Erythroblast (primary cell): ENCODE measurements around the gene EFNB2.
A peak's percentile ranks its signal among the peaks of the same experiment; 100 is the strongest.

Source experiments
- DNase-seq, 2 experiments: peaks; one replicate each; lab custom pipeline; 2025; lab: John Stamatoyannopoulos, UW
- GATA1 ChIP-seq: IDR thresholded peaks from 2 replicates; pipeline ENCODE4 v1.6.1; 2011; ENCODE audit warnings: low read depth, mild to moderate bottlenecking, control low read depth, low read length, moderate library complexity
- POLR2A ChIP-seq: IDR thresholded peaks from 2 replicates; pipeline ENCODE4 v1.6.1; 2011; ENCODE audit warnings: mild to moderate bottlenecking, low read length

Gene EFNB2

GRCh38 chr13:106534639-106535551 is 567 bp downstream of the EFNB2 start:
- peak; percentile 35 to 42 for DNase-seq
- no peak for TF ChIP-seq GATA1
- TF ChIP-seq POLR2A: no peak

- TF ChIP-seq POLR2A: no peak
- no peak for TF ChIP-seq GATA1
- peak; percentile 16 to 20 for DNase-seq
Measured at GRCh38 chr13:106533943-106534638, 1.4 kb downstream of the EFNB2 start.

GRCh38 chr13:106533101-106533942 is 2.1 kb downstream of the EFNB2 start:
- peak; percentile 49 to 55 for DNase-seq
- no peak for TF ChIP-seq GATA1
- TF ChIP-seq POLR2A: no peak

DNA sequence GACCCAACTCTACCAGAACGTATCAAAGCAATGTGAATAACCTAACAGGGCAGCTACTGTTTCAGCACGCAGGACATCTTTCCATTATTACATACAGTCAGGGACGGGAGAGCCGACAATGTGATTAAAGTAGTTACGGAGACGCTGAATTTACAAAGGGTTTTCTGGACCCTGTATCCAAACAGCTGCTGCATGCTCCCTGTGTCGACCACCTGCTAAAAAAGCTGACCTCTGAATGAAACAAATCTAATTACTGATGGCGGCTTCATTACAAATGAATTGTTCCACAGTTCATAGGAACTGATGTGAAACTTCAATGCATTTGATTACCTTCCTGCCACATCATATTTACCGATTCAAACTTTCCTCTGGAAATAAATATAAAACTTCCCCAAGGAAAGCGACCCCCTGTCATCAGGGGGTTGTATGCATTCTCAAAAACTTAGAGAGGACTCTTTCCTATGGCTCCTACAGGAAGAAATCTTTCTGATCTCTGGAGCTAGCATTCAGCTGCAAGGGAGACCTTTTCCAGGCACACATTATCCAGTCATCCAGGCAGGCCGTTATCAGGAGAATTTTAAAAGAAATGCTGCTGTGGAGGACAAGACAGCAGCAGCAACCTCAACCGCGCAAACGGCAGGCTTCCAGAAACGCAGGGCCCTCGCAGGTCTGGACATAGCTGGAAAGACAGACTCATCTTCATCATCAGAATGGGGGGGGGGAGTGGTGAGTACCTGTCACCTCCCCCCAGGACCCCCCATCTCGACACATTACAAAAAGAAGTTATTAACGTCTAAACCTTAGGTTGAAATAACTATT is 3.1 kb downstream of the EFNB2 start:
- TF ChIP-seq POLR2A (no peak), GATA1 (no peak)
- DNase-seq: no peak

DNA sequence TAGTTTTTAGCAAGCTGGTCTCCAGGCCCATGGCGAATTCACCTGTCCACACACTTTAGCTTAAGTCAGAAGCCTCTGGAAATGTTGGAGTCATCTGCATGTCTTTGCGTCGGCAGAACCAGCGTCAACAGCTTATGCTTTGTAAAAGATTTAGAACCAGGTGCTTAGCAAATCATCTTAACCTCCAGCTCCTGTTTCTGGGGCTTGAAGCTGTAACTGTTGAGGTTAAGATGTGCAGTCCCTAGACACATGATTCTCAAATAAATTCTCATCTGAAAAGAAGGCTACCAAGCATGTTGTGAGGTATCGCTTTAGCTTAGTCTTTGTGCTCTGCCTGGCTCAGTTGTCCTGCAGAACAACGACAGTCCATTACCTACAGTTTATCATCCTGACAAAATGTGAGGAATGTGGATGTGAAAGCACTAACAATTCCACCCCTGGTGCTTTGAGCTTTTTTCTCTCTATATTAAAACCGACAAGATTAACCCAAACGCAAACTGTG is 4.4 kb downstream of the EFNB2 start:
- TF ChIP-seq GATA1: no peak
- no peak for TF ChIP-seq POLR2A

DNA sequence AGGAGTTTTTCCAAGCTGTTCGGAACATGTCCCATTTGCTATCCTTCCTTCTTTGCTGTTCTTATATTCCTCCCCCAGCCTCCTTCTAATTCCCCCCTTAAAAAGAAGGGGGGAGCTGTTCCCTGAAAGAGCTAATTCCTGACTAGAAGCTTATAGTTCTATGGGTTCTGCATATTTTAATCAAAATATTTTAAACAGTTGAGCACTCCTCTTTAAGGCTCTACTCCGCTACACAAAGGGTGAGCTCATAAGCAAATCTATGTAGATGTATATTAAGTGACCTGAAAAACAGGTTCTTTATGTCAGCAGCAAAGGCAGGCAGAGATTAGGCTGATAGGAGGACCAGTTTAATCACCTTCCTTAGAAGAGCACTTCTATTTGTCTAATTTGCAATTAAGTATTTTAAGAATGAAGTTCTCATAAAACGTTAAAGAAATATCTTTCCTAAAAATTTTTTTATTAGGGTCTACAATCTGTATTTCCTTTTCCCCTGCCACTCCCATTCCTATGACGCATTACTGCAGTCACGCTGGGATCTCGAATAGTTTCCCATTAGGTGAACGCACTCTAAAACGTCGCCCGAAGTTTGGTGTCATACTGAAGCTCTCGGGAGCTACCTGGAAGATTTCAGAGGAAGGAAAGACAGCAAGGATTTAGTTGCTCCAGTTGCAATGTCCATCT is 5.2 kb downstream of the EFNB2 start:
- no peak for TF ChIP-seq POLR2A
- TF ChIP-seq GATA1: no peak
- no peak for DNase-seq

More for the DNA sequence above, 4.4 kb downstream of the EFNB2 start:
- DNase-seq: no peak

DNA sequence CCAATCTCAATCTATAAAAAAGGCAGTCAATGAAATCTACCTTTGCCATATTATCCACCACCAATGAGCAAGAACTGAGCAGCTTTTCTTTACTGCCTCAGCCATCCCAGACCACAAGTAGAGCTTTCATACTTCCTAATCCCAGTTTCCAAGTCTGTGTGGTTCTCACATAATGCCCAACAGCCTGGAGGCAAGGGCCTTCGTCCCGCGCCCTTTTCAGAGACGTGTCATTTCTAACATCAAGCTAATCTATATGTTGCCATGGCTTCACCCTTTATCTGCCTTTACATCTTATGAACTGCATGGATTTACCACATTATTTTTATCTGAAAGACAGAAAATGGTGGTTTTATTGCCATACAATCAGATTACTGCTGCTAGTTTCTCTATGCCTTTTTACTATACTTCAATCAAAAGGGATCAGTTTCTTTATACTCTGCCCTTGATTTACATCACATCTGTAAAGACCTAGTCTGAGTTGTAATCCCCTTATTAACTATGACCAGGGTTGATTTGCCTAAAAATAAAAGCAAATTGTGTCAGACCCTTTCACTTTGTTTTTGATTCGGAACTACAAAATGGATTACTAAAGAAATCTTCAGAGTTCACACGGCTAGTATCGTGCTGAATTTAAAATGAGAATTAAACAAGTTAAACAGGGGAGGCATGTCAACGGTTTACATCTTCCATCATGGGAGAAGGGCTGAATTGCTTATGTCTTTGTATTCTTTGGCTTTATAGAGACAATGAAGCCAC is 5.9 kb downstream of the EFNB2 start:
- DNase-seq: no peak
- TF ChIP-seq POLR2A (no peak), GATA1 (no peak)

DNA sequence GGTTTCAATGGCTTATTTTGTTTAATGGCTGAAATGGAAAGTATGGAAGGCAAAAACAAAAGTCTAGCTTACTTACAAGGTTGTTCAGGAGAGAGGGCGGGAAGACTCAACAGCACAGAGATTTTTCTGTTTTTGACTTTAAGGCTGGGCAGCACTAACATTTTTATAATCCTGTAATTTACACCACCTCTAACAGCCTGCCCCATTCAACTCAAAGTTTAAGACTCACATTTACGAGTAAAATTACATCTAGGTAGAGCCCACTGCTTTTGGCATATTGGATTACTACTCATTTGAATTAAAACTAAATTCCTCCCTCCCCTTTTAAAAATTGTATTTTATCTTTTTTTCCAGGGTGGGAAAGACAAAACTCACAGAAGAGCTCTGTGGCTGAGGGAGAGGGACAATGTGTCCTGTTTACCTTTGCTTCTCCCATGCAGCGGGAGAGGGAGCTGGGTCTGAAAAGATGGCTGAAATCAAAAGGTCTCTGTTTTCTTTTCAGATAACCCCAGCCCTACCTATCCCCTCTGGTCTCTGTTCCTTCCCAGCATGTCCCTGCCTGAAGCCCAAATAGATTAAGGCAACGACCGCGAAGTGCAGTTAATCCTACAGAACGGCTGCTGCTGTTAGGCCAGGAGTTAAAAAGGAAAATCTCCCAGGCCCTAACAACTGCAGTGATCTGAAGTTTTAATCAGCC is 6.6 kb downstream of the EFNB2 start:
- no peak for TF ChIP-seq POLR2A
- no peak for TF ChIP-seq GATA1
- DNase-seq: no peak

DNA sequence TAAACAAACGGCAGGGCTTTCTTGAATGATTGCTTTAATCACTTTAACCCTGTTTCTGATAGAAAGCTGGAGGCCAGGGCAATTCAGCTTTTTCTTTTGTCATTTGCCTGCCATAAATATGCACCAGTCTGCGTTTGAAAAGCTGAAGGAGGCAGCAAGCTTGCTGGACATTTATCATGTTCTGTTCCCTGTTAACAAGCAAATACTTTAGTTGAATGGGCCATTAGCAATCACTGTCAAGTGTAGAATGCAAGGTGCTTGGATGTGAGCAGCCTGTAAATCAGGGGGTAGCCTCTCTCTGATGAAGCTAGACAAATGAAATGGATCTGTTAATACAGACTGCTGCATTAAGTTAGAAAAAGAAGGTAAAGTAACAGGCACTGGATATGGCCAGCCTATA is 7.6 kb downstream of the EFNB2 start:
- TF ChIP-seq POLR2A: no peak
- TF ChIP-seq GATA1: no peak
- no peak for DNase-seq

- no peak for DNase-seq
- TF ChIP-seq GATA1: no peak
- no peak for TF ChIP-seq POLR2A
Measured at GRCh38 chr13:106527445-106527801, 8.0 kb downstream of the EFNB2 start.

DNA sequence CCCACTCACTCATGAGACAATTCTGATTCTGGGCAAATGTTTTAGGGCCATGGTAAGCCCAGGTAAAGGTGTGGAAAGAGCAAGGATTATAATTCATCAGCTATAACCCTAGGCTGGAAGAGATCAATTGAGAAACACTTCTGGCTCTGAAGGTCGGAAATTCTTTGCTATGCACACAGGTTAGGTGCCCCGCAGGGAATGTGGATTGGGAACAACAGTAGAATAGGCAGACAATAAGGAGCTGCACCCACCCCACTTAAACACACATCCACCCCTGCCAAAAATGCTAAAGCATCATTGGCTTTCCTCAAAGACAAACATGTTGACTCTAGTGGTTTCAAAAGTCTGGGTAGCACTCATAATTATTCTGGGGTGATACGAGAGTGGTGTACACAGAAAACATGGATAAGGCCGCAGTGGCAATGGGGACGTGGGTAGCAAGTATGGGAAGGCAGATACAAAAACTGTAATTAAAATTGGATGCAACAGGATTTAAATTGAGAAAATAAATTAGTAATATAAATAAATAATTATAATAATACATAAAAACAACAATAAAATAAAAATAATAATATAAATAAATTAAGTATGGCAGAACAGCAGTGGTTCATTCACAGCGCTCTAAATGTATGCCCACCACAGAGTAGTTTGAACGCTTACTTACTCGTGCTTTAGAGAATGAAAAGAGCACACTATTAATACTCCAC is 8.6 kb downstream of the EFNB2 start:
- DNase-seq: no peak
- TF ChIP-seq POLR2A: no peak
- TF ChIP-seq GATA1: no peak
